ENCODE data around the gene ARHGAP10. TPM values are rescaled to one million over a fixed set of nuclear protein-coding genes. Genes with fewer than 3 reads are reported as not detected.

The ARHGAP10 gene
- polyA plus RNA-seq, 1 donor, result 11.0 TPM

- Histone ChIP-seq H3K27ac (ENCODE audit: low read length) (no peak overlapping the region), H3K27me3 (ENCODE audit: control insufficient read depth, insufficient read depth, low read length) (no peaks in the 10 kb centered on the region), H3K36me3 (ENCODE audit: control insufficient read depth, insufficient read depth, low read length) (no peaks in the 10 kb centered on the region), H3K4me3 (ENCODE audit: low read length) (no peak overlapping the region), H3K9me3 (ENCODE audit: control insufficient read depth, low read depth, low read length) (no peaks in the 10 kb centered on the region), H3K4me1 (ENCODE audit: control insufficient read depth, insufficient read depth, low read length) (peaks cover 24% of the 10 kb centered on the region)
- no peak for DNase-seq
Observed at GRCh38 chr4:147779451-147779850, 47.6 kb downstream of the ARHGAP10 start.

- no peaks in the 10 kb centered on the region for H3K9me3 ChIP-seq (ENCODE audit: control insufficient read depth, low read depth, low read length)
- H3K4me3 ChIP-seq (ENCODE audit: low read length), result no peak overlapping the region
- H3K4me1 ChIP-seq (ENCODE audit: control insufficient read depth, insufficient read depth, low read length), result peaks cover 22% of the 10 kb centered on the region
- H3K27ac ChIP-seq (ENCODE audit: low read length), result no peak overlapping the region
- DNase-seq, result no peak
- WGBS (ENCODE audit: insufficient coverage, low lambda C conversion rate), result no CpG with 5 or more reads among the region's 7 CpGs
- H3K36me3 ChIP-seq (ENCODE audit: control insufficient read depth, insufficient read depth, low read length), result no peaks in the 10 kb centered on the region
- H3K27me3 ChIP-seq (ENCODE audit: control insufficient read depth, insufficient read depth, low read length), result no peaks in the 10 kb centered on the region
Observed at GRCh38 chr4:147780137-147780777, 48.4 kb downstream of the ARHGAP10 start.

GRCh38 chr4:147782087-147782781 lies 50.3 kb downstream of the ARHGAP10 start:
- H3K4me1 ChIP-seq (ENCODE audit: control insufficient read depth, insufficient read depth, low read length), result peaks cover 5% of the 10 kb centered on the region
- no peaks in the 10 kb centered on the region for H3K9me3 ChIP-seq (ENCODE audit: control insufficient read depth, low read depth, low read length)
- H3K27me3 ChIP-seq (ENCODE audit: control insufficient read depth, insufficient read depth, low read length), result no peaks in the 10 kb centered on the region
- peak in 1 of 2 donors; percentile 4 for DNase-seq
- no peak overlapping the region for H3K4me3 ChIP-seq (ENCODE audit: low read length)
- H3K36me3 ChIP-seq (ENCODE audit: control insufficient read depth, insufficient read depth, low read length), result no peaks in the 10 kb centered on the region
- 93% methylated on average over 3 of the region's 7 CpGs for WGBS (ENCODE audit: insufficient coverage, low lambda C conversion rate)
- H3K27ac ChIP-seq (ENCODE audit: low read length), result no peak overlapping the region

GRCh38 chr4:147785129-147785528 lies 53.2 kb downstream of the ARHGAP10 start:
- H3K9me3 ChIP-seq (ENCODE audit: control insufficient read depth, low read depth, low read length), result no peaks in the 10 kb centered on the region
- H3K27ac ChIP-seq (ENCODE audit: low read length), result no peak overlapping the region
- no peaks in the 10 kb centered on the region for H3K36me3 ChIP-seq (ENCODE audit: control insufficient read depth, insufficient read depth, low read length)
- no peak for DNase-seq
- H3K27me3 ChIP-seq (ENCODE audit: control insufficient read depth, insufficient read depth, low read length), result no peaks in the 10 kb centered on the region
- H3K4me3 ChIP-seq (ENCODE audit: low read length), result no peak overlapping the region
- peaks cover 8% of the 10 kb centered on the region for H3K4me1 ChIP-seq (ENCODE audit: control insufficient read depth, insufficient read depth, low read length)
- WGBS (ENCODE audit: insufficient coverage, low lambda C conversion rate), result no CpG with 5 or more reads among the region's 2 CpGs

GRCh38 chr4:147786031-147786430 lies 54.1 kb downstream of the ARHGAP10 start:
- H3K36me3 ChIP-seq (ENCODE audit: control insufficient read depth, insufficient read depth, low read length), result no peaks in the 10 kb centered on the region
- H3K4me3 ChIP-seq (ENCODE audit: low read length), result no peak overlapping the region
- H3K9me3 ChIP-seq (ENCODE audit: control insufficient read depth, low read depth, low read length), result no peaks in the 10 kb centered on the region
- no CpG with 5 or more reads among the region's 2 CpGs for WGBS (ENCODE audit: insufficient coverage, low lambda C conversion rate)
- H3K27me3 ChIP-seq (ENCODE audit: control insufficient read depth, insufficient read depth, low read length), result no peaks in the 10 kb centered on the region
- H3K4me1 ChIP-seq (ENCODE audit: control insufficient read depth, insufficient read depth, low read length), result peaks cover 8% of the 10 kb centered on the region
- H3K27ac ChIP-seq (ENCODE audit: low read length), result no peak overlapping the region
- peak in 1 of 2 donors; percentile 20 for DNase-seq

- Histone ChIP-seq H3K27ac (ENCODE audit: low read length) (no peak overlapping the region), H3K9me3 (ENCODE audit: control insufficient read depth, low read depth, low read length) (no peaks in the 10 kb centered on the region), H3K4me1 (ENCODE audit: control insufficient read depth, insufficient read depth, low read length) (peaks cover 8% of the 10 kb centered on the region), H3K4me3 (ENCODE audit: low read length) (no peak overlapping the region), H3K27me3 (ENCODE audit: control insufficient read depth, insufficient read depth, low read length) (no peaks in the 10 kb centered on the region), H3K36me3 (ENCODE audit: control insufficient read depth, insufficient read depth, low read length) (no peaks in the 10 kb centered on the region)
- no peak for DNase-seq
- no CpG with 5 or more reads among the region's 2 CpGs for WGBS (ENCODE audit: insufficient coverage, low lambda C conversion rate)
Observed at GRCh38 chr4:147786531-147786930, 54.6 kb downstream of the ARHGAP10 start.

GRCh38 chr4:147787204-147787603 lies 55.3 kb downstream of the ARHGAP10 start:
- Histone ChIP-seq H3K4me1 (ENCODE audit: control insufficient read depth, insufficient read depth, low read length) (peaks cover 8% of the 10 kb centered on the region), H3K9me3 (ENCODE audit: control insufficient read depth, low read depth, low read length) (no peaks in the 10 kb centered on the region), H3K27me3 (ENCODE audit: control insufficient read depth, insufficient read depth, low read length) (no peaks in the 10 kb centered on the region), H3K4me3 (ENCODE audit: low read length) (no peak overlapping the region), H3K36me3 (ENCODE audit: control insufficient read depth, insufficient read depth, low read length) (no peaks in the 10 kb centered on the region), H3K27ac (ENCODE audit: low read length) (no peak overlapping the region)
- no CpG with 5 or more reads among the region's 2 CpGs for WGBS (ENCODE audit: insufficient coverage, low lambda C conversion rate)
- DNase-seq, result no peak

- Histone ChIP-seq H3K36me3 (ENCODE audit: control insufficient read depth, insufficient read depth, low read length) (no peaks in the 10 kb centered on the region), H3K4me1 (ENCODE audit: control insufficient read depth, insufficient read depth, low read length) (peaks cover 8% of the 10 kb centered on the region), H3K9me3 (ENCODE audit: control insufficient read depth, low read depth, low read length) (no peaks in the 10 kb centered on the region), H3K27ac (ENCODE audit: low read length) (no peak overlapping the region), H3K4me3 (ENCODE audit: low read length) (no peak overlapping the region), H3K27me3 (ENCODE audit: control insufficient read depth, insufficient read depth, low read length) (no peaks in the 10 kb centered on the region)
- no peak for DNase-seq
- WGBS (ENCODE audit: insufficient coverage, low lambda C conversion rate), result no CpG with 5 or more reads among the region's 3 CpGs
Observed at GRCh38 chr4:147788791-147789190, 56.9 kb downstream of the ARHGAP10 start.

GRCh38 chr4:147789596-147789995 lies 57.7 kb downstream of the ARHGAP10 start:
- DNase-seq, result no peak
- Histone ChIP-seq H3K27ac (ENCODE audit: low read length) (no peak overlapping the region), H3K9me3 (ENCODE audit: control insufficient read depth, low read depth, low read length) (no peaks in the 10 kb centered on the region), H3K36me3 (ENCODE audit: control insufficient read depth, insufficient read depth, low read length) (no peaks in the 10 kb centered on the region), H3K4me3 (ENCODE audit: low read length) (no peak overlapping the region), H3K27me3 (ENCODE audit: control insufficient read depth, insufficient read depth, low read length) (no peaks in the 10 kb centered on the region), H3K4me1 (ENCODE audit: control insufficient read depth, insufficient read depth, low read length) (peaks cover 8% of the 10 kb centered on the region)
- WGBS (ENCODE audit: insufficient coverage, low lambda C conversion rate), result 100% methylated on average over 1 of the region's 2 CpGs

GRCh38 chr4:147790412-147790811 lies 58.5 kb downstream of the ARHGAP10 start:
- Histone ChIP-seq H3K4me1 (ENCODE audit: control insufficient read depth, insufficient read depth, low read length) (peaks cover 16% of the 10 kb centered on the region), H3K36me3 (ENCODE audit: control insufficient read depth, insufficient read depth, low read length) (no peaks in the 10 kb centered on the region), H3K4me3 (ENCODE audit: low read length) (no peak overlapping the region), H3K27me3 (ENCODE audit: control insufficient read depth, insufficient read depth, low read length) (no peaks in the 10 kb centered on the region), H3K27ac (ENCODE audit: low read length) (no peak overlapping the region), H3K9me3 (ENCODE audit: control insufficient read depth, low read depth, low read length) (no peaks in the 10 kb centered on the region)
- DNase-seq, result no peak
- WGBS (ENCODE audit: insufficient coverage, low lambda C conversion rate), result 71% methylated on average over 1 of the region's 2 CpGs

GRCh38 chr4:147791341-147791740 lies 59.5 kb downstream of the ARHGAP10 start:
- no peak for DNase-seq
- no peak overlapping the region for H3K27ac ChIP-seq (ENCODE audit: low read length)
- no peaks in the 10 kb centered on the region for H3K36me3 ChIP-seq (ENCODE audit: control insufficient read depth, insufficient read depth, low read length)
- peaks cover 16% of the 10 kb centered on the region for H3K4me1 ChIP-seq (ENCODE audit: control insufficient read depth, insufficient read depth, low read length)
- no peaks in the 10 kb centered on the region for H3K27me3 ChIP-seq (ENCODE audit: control insufficient read depth, insufficient read depth, low read length)
- WGBS (ENCODE audit: insufficient coverage, low lambda C conversion rate), result no CpG with 5 or more reads among the region's 17 CpGs
- H3K4me3 ChIP-seq (ENCODE audit: low read length), result no peak overlapping the region
- H3K9me3 ChIP-seq (ENCODE audit: control insufficient read depth, low read depth, low read length), result no peaks in the 10 kb centered on the region

Measured in large intestine (tissue), 3 donors.